ENCODE data around the gene CCDC28B. TPM values are rescaled to one million over a fixed set of nuclear protein-coding genes. Genes with fewer than 3 reads are reported as not detected.

Gene CCDC28B
- total and polyA plus RNA-seq, 2 of the 13 experiments (the other 11 are each of a cell fraction or from before 2014, with no cell fraction given) = 2.6 to 3.5 TPM

GRCh38 chr1:32247983-32248889 is 47.8 kb downstream of the CCDC28B start (continued):
- TF ChIP-seq ZNF747 (CRISPR knock-in tag; IDR thresholded peaks at IDR 0.05; ENCODE audit: borderline replicate concordance) (peak; percentile 59; the same call in 1 of the 2 replicates), HNRNPL (IDR thresholded peaks at IDR 0.05; ENCODE audit: low read depth, low read length) (0 out of 2 replicates have a peak, but pooled peaks have one; percentile 50), ZNF318 (CRISPR knock-in tag; IDR thresholded peaks at IDR 0.05) (no peak), ZNF12 (CRISPR knock-in tag; IDR thresholded peaks at IDR 0.05) (no peak), BHLHE40 (IDR thresholded peaks at IDR 0.05; ENCODE audit: low read length) (peak; percentile 55), MIXL1 (CRISPR knock-in tag; IDR thresholded peaks at IDR 0.05) (peak; percentile 55; the same call in 1 of the 2 replicates), ZNF7 (CRISPR knock-in tag; IDR thresholded peaks at IDR 0.05) (peak; percentile 95), GABPA (IDR thresholded peaks at IDR 0.05; ENCODE audit: low read depth, low read length) (no peak), GABPA (CRISPR knock-in tag; IDR thresholded peaks at IDR 0.05; ENCODE audit: low read depth) (0 out of 2 replicates have a peak, but pooled peaks have one; percentile 10), ZNF768 (CRISPR knock-in tag; IDR thresholded peaks at IDR 0.05) (peak; percentile 78; the same call in 1 of the 2 replicates), FOXP1 (IDR thresholded peaks at IDR 0.05) (no peak), FOXP1 (CRISPR knock-in tag; IDR thresholded peaks at IDR 0.05) (no peak), FOXO4 (CRISPR knock-in tag; conservative IDR thresholded peaks at IDR 0.05) (no peak), ZNF432 (CRISPR knock-in tag; IDR thresholded peaks at IDR 0.05; ENCODE audit: borderline replicate concordance) (no peak), ZBTB4 (CRISPR knock-in tag; IDR thresholded peaks at IDR 0.05; ENCODE audit: borderline replicate concordance) (peak; percentile 58; the same call in 1 of the 2 replicates), TEAD2 (CRISPR knock-in tag; IDR thresholded peaks at IDR 0.05) (no peak), ZMYM2 (CRISPR knock-in tag; IDR thresholded peaks at IDR 0.05) (peak; percentile 85), SKI (IDR thresholded peaks at IDR 0.05; ENCODE audit: partially characterized antibody) (peak; percentile 22)
